Stimulated activated naive CD4-positive, alpha-beta T cell treated with Interleukin-2 at 50 U/mL for 16 hours (primary cell): Measurements from ENCODE around the gene DLGAP1.

ENCODE experiments used
- DNase-seq: peaks from one replicate; lab custom pipeline; 2025; lab: John Stamatoyannopoulos, UW

The DLGAP1 gene

GRCh38 chr18:3816610-3817363, 638.3 kb downstream of the DLGAP1 start:
- DNase-seq = no peak

- DNase-seq = no peak
These were observed 639.1 kb downstream of the DLGAP1 start for GRCh38 chr18:3815991-3816390.

GRCh38 chr18:3814816-3815215, 640.3 kb downstream of the DLGAP1 start:
- DNase-seq = no peak

- no peak for DNase-seq
These were observed 644.8 kb downstream of the DLGAP1 start for GRCh38 chr18:3810296-3810695.

- DNase-seq = no peak
These were observed 645.9 kb downstream of the DLGAP1 start for GRCh38 chr18:3808985-3809780.

- no peak for DNase-seq
These were observed 648.5 kb downstream of the DLGAP1 start for GRCh38 chr18:3806656-3807055.

- no peak for DNase-seq
These were observed 650.8 kb downstream of the DLGAP1 start for GRCh38 chr18:3804336-3804735.

- no peak for DNase-seq
These were observed 651.8 kb downstream of the DLGAP1 start for GRCh38 chr18:3803350-3803749.

- DNase-seq = no peak
These were observed 655.6 kb downstream of the DLGAP1 start for GRCh38 chr18:3799515-3799914.

- DNase-seq = no peak
These were observed 657.1 kb downstream of the DLGAP1 start for GRCh38 chr18:3798032-3798431.

GRCh38 chr18:3796434-3796833, 658.7 kb downstream of the DLGAP1 start:
- DNase-seq = no peak

GRCh38 chr18:3794537-3795348, 660.4 kb downstream of the DLGAP1 start:
- DNase-seq = no peak

- DNase-seq = no peak
These were observed 661.6 kb downstream of the DLGAP1 start for GRCh38 chr18:3793545-3793944.

GRCh38 chr18:3793111-3793510, 662.0 kb downstream of the DLGAP1 start:
- no peak for DNase-seq

- no peak for DNase-seq
These were observed 662.4 kb downstream of the DLGAP1 start for GRCh38 chr18:3792711-3793110.

- no peak for DNase-seq
These were observed 663.9 kb downstream of the DLGAP1 start for GRCh38 chr18:3791238-3791637.

- no peak for DNase-seq
These were observed 664.4 kb downstream of the DLGAP1 start for GRCh38 chr18:3790703-3791102.

- no peak for DNase-seq
These were observed 665.6 kb downstream of the DLGAP1 start for GRCh38 chr18:3789525-3789924.

- no peak for DNase-seq
These were observed 670.2 kb downstream of the DLGAP1 start for GRCh38 chr18:3784949-3785348.

- no peak for DNase-seq
These were observed 672.2 kb downstream of the DLGAP1 start for GRCh38 chr18:3782901-3783300.

- no peak for DNase-seq
These were observed 677.4 kb downstream of the DLGAP1 start for GRCh38 chr18:3777719-3778118.

GRCh38 chr18:3777122-3777521, 678.0 kb downstream of the DLGAP1 start:
- DNase-seq = no peak

GRCh38 chr18:3775996-3776395, 679.1 kb downstream of the DLGAP1 start:
- no peak for DNase-seq
